GM18519 (cell line): ENCODE measurements around the gene MIER2.

Experiments used
- ATAC-seq: cut with Tn5 transposase; IDR thresholded peaks from one replicate; pipeline ENCODE4 v1.9.1; 2021; ENCODE audit warnings: mild to moderate bottlenecking, moderate library complexity; ENCODE audit not compliant: unreplicated experiment, low FRiP score

The MIER2 gene

DNA sequence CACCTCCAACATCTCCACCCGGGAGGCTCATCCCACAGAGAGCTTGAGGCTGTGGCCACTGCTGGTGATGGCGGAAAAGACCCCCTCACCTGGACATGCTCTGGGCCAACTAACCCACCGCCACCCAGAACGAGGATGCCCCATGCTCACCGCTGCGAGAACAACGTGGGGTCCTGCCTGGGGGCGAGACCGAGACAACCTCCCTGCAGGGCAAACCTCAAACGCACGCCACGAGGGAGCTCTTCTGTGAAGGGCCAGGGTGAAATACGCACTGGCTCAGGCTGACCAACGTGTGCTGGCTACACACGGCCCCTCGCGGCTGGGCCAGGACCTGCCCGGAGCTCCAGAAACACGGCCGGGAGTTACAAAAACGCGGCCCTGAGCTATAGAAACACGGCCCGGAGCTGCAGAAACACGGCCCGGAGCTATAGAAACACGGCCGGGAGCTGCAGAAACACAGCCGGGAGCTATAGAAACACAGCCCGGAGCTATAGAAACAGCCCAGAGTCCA lies 34.4 kb downstream of the MIER2 start:
- ATAC-seq: no peak

DNA sequence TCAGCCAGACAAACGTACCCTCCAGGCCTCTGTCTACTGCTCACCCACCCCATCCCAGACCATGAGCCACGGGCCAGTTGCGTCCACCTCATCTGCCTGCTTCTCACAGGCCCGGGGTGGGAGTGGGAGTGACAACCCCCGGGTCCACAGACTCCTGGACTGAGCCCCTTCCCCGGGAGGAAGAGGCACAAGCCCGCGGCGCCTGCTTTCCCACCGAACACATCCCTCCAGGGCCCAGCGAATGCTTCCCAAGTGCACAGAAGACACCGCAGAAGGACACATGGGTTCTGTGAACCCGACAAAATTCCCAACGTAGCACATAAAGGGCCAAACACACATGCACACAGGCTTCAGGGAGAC lies 35.4 kb downstream of the MIER2 start:
- no peak for ATAC-seq

GRCh38 chr19:308471-309205 lies 36.0 kb downstream of the MIER2 start:
- no peak for ATAC-seq

GRCh38 chr19:307793-308420 lies 36.7 kb downstream of the MIER2 start:
- no peak for ATAC-seq

DNA sequence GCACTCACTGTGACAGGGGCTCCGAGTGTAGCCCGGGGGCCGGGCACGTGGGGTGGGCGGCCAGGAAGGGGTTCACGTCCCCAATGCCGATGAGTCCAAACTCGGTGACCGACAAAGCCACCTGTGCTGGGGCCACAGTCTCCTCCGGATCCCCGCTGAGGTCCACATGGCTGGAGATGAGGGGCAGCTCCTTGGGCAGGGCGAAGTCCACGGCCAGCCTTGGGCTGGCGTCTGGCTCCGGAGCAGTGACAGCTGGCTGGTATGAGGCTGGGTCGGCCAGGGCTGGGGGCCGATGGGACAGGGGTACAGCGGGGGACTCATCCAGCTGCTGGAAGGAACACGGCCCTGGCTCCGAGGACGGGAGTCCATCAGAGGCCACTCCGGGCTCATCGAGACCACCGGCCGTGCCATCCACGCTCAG lies 37.5 kb downstream of the MIER2 start:
- no peak for ATAC-seq

- no peak for ATAC-seq
Measured at GRCh38 chr19:306151-306900, 38.3 kb downstream of the MIER2 start.

GRCh38 chr19:305240-306150 lies 39.1 kb downstream of the MIER2 start:
- no peak for ATAC-seq

DNA sequence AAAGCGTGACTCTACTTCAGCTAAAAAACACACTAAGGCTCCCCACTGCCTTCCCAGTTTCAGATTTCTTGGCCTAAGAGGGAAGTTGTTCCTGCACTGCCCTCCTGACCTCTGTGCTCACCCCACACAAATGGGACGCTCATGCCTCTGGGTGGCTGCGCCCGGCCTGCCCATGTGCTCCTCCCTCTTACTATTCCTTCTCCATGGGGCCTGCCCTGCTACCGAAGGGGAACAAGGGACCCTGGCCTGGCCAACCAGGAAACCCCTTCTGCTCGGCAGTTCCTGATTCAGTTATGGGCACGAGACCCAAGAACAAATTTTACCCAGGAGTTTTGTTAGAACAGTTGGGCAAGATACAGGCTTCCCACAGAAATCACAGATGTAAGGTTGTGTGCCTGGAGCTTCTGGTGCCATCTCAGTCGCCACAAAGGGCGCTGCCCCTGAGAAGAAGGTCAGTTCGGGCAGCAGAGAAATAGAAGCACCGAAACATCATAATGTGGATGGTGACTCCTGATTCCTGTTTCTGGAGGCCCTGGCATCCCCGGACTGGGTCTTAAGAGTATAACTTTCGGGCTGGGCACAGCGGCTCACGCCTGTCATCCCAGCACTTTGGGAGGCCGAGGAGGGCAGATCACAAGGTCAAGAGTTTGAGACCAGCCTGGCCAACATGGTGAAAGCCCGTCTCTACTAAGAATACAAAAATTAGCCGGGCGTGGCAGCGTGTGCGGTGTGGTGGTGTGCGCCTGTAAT lies 47.9 kb downstream of the MIER2 start:
- no peak for ATAC-seq

DNA sequence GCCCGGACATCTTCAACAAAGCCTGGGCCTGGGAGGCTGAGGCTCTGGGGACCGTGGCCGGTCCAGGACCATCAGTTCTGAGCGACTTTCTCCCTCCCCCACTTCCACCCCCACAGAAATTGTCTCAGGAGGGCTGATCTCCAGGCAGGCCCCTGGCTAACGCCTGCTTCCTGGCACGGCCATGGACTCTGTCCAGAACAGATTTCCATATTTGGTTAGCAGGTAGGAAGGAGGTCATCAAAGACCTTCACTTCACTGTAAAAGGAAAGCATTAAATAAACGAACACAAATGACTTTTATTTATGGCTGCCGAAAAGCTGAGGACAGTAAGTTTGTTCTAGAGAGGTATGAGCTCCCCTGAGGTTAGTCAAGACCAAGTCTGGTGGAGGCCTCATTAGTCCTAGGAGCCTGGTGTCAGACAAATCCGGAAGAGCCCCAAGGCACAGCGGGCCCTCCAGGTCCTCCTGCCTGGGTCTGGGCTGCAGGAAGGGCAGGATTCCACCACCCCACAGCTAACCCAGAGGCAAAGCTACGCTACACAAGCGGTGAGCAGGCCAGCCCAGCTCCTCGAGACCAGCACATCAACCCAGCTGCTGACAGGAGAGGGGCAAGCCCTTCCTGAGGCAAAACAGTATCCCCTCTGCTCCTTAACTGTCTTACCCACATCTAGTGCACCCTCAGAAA lies 48.8 kb downstream of the MIER2 start:
- ATAC-seq: no peak

GRCh38 chr19:294946-295686 lies 49.5 kb downstream of the MIER2 start:
- ATAC-seq: no peak

DNA sequence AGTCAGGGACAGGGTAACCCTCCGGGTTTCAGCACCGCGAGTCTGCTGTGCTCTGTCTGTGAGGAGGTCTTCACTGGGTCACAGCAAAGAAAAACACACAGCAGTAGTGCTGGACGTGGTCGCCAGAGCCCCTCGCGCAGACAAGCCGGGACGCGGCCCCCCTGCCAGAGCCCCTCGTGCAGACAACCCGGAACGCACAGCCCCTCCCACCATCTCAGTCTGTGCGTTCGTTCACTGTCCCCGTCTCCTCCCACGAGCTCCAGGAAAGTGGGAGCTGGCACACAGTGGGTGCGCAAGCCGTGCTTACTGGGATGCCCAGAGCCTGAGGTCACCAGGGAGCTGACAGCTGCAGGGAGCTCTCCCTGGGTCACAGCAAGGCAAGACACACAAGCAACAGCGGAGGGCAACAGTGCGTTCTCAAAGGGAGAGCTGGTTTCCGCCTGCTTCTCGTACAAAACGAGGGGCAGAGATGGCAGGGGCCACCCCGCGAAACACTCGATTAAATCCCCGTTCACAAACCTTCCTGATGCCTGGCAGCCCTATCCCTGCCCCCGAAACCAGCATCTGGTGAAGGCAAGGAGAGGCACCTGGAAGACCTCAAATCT lies 50.2 kb downstream of the MIER2 start:
- no peak for ATAC-seq

GRCh38 chr19:293436-294110 lies 51.0 kb downstream of the MIER2 start:
- no peak for ATAC-seq

DNA sequence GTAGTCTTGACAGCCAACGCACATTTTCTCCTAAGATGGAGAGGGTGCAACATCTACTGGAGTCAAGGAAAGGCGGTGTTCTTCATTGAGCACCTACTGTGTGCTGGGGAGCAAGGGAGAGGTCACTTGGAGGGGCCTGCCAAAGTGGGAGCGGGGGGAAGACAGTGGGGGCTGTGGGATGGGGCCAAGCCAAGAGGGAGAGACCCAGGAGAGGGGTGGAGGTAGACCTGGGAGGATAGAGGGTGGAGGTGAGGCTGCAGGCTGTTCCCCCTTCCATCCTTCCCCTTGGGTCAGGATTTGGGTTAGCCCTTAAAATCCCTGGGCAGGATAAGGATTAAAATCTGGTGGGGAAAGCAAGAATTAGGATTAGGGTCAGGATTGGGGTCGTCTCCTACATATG lies 51.6 kb downstream of the MIER2 start:
- no peak for ATAC-seq

DNA sequence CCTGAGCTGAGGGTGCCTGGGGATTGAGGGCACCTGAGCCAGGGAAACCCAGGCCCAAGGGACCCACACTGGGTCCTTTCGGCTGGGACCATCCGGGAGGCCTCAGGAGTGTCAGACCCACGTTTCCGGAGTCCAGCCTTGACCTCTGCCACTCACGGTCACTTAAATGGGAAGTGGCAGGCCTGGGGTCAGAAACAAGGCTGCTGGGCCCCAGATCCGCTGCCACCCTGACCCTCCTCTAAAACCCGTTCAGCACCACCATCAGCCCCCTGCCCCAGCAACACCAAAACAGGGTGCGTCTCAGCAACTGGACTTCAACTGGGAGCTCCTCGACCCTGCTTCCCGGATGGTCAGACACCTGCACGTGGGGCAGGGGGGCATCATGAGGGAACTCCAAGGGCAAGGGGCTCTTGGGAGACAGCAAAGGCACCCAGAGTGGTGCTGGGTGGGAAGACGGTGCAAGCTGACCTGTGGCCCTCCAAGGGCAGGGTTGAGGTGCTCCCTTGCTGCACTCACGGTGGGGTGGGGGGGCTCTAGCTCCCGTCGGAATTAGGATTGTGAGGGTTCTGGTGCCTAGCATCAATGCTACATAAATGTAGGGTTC lies 52.2 kb downstream of the MIER2 start:
- ATAC-seq: no peak

- no peak for ATAC-seq
Measured at GRCh38 chr19:291561-292280, 52.9 kb downstream of the MIER2 start.

DNA sequence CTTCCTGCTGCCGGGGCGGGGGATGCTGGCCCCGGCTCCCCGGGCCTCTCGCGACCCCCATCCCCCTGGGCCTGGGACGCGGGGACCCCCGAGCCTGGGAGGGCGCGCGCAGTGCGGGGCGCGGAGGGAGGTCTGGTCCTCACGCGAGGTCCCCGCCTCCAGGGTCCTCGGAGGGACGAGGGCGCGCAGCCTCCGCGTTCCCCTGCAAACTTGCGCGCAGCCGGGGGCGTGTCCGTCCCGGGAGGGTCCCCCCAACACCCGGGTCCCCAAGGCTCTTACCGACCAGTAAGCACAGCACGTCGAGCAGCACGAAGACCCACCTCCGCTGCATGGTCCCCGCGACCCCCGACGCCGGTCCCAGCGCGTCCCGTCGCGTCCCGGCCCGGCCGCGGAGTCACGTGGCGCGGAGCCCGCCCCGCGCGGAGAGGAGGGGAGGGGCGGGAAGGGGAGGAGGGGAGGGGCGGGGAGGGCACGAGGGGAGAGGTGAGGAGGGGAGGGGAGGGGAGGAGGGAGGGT lies 53.5 kb downstream of the MIER2 start, which contains the start of gene PLPP2:
Gene PLPP2, minus strand, starts transcription at position 398 of the 516 bp plus-strand sequence. Its CDS starts 67 bp downstream, at position 331.
- no peak for ATAC-seq
